GM06990 (cell line): ENCODE measurements around the gene ZNF556.

Source experiments
- DNase-seq: peaks from one replicate; pipeline ENCODE4 v3.0.0-alpha.2; 2011; ENCODE audit not compliant: insufficient read length; ENCODE audit errors: extremely low read depth
- H3K27me3 ChIP-seq: replicated peaks from 2 replicates; pipeline ENCODE4 v1.6.0; 2011; ENCODE audit warnings: low read length; ENCODE audit not compliant: control insufficient read depth, insufficient read depth
- H3K36me3 ChIP-seq: 2 replicates; pipeline ENCODE4 v1.5.1; 2011; ENCODE audit warnings: low read length; ENCODE audit not compliant: control insufficient read depth, insufficient read depth
- H3K4me3 ChIP-seq: replicated peaks from 2 replicates; pipeline ENCODE4 v1.5.1; 2011; ENCODE audit warnings: low read depth, mild to moderate bottlenecking, control low read depth, low read length
- TF ChIP-seq, protein P1 (sequence below): IDR thresholded peaks from 2 replicates; pipeline ENCODE4 v1.5.1; 2011; ENCODE audit warnings: low read length, control low read depth, mild to moderate bottlenecking, inconsistent platforms; ENCODE audit not compliant: insufficient read depth, poor library complexity, severe bottlenecking

The ZNF556 gene

DNA sequence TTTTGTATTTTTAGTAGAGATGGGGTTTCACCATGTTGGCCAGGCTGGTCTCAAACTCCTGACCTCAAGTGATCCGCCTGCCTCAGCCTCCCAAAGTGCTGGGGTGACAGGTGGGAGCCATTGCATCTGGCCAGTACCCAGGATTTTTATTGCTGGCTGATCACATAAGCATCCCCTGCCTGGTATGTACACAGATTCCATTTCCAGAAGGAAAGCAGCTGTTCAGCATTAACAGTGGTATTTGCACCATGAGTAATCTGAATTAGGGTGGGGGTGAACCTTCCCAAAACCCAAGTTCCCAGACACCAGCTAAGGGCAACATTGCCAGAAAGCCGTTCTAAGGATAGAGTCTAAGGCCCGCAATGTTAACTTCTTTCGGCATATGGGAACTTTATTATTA, 18.5 kb upstream of the ZNF556 start:
- Histone ChIP-seq H3K36me3 (peaks cover 10% of the 10 kb centered on the region), H3K27me3 (no peaks in the 10 kb centered on the region), H3K4me3 (no peak overlapping the region)
- TF ChIP-seq, protein P1, sequence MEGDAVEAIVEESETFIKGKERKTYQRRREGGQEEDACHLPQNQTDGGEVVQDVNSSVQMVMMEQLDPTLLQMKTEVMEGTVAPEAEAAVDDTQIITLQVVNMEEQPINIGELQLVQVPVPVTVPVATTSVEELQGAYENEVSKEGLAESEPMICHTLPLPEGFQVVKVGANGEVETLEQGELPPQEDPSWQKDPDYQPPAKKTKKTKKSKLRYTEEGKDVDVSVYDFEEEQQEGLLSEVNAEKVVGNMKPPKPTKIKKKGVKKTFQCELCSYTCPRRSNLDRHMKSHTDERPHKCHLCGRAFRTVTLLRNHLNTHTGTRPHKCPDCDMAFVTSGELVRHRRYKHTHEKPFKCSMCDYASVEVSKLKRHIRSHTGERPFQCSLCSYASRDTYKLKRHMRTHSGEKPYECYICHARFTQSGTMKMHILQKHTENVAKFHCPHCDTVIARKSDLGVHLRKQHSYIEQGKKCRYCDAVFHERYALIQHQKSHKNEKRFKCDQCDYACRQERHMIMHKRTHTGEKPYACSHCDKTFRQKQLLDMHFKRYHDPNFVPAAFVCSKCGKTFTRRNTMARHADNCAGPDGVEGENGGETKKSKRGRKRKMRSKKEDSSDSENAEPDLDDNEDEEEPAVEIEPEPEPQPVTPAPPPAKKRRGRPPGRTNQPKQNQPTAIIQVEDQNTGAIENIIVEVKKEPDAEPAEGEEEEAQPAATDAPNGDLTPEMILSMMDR, result no peak
- DNase-seq, result no peak

DNA sequence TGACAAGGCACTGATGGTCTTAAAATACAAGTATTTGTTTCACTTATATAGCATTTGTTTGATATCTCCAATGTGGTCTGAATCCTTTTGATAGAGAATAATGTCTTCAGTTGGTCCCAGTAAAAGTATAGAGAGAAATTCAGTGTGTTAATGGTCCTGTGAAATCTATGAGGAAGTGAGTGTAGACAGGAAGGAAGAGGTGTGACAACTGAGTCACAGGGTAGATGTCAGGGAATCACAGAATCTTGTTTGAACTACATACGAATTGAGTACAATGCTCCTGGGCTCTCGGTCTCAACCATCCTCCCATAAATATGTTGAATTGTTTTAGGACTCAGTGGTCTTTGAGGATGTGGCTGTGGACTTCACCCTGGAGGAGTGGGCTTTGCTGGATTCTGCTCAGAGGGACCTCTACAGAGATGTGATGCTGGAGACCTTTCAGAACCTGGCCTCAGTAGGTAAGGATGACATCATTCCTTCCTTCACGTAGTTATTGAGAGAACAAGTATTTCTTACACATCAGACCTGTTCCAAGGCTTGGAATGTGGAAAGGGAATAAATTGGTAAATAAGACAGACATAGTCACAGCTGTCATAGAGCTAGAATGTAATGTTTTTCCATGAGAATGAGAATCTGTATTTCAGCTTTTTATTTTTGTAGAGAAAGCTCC, 16.7 kb upstream of the ZNF556 start:
- no peak for DNase-seq
- Histone ChIP-seq H3K4me3 (no peak overlapping the region), H3K27me3 (no peaks in the 10 kb centered on the region), H3K36me3 (peaks cover 10% of the 10 kb centered on the region)
- TF ChIP-seq, protein P1, result no peak

DNA sequence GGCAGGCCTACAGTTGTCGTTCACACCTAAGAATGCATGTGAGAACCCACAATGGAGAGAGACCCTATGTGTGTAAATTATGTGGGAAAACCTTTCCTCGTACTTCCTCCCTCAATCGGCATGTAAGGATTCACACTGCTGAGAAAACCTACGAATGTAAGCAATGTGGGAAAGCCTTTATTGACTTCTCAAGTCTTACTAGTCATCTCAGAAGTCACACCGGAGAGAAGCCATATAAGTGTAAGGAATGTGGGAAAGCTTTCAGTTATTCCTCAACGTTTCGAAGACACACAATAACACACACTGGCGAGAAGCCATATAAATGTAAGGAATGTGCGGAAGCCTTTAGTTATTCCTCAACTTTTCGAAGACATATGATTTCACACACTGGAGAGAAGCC, 14.5 kb upstream of the ZNF556 start:
- peaks cover 10% of the 10 kb centered on the region for H3K36me3 ChIP-seq
- DNase-seq, result no peak
- no peak overlapping the region for H3K4me3 ChIP-seq
- TF ChIP-seq, protein P1, result no peak
- H3K27me3 ChIP-seq, result no peaks in the 10 kb centered on the region

DNA sequence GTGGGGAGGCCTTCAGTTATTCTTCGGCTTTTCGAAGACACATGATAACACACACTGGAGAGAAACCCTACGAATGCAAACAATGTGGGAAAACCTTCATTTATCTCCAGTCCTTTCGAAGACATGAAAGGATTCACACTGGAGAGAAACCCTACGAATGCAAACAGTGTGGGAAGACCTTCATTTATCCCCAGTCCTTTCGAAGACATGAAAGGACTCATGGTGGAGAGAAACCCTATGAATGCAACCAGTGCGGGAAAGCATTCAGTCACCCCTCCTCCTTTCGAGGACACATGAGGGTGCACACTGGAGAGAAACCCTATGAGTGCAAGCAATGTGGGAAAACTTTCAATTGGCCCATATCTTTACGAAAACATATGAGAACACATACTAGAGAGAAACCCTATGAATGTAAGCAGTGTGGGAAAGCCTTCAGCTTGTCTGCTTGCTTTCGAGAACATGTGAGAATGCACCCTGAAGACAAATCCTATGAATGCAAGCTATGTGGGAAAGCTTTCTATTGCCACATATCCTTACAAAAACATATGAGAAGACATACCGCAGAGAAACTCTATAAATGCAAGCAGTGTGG, 14.0 kb upstream of the ZNF556 start:
- H3K27me3 ChIP-seq, result no peaks in the 10 kb centered on the region
- no peak overlapping the region for H3K4me3 ChIP-seq
- peaks cover 10% of the 10 kb centered on the region for H3K36me3 ChIP-seq
- TF ChIP-seq, protein P1, result no peak
- no peak for DNase-seq

DNA sequence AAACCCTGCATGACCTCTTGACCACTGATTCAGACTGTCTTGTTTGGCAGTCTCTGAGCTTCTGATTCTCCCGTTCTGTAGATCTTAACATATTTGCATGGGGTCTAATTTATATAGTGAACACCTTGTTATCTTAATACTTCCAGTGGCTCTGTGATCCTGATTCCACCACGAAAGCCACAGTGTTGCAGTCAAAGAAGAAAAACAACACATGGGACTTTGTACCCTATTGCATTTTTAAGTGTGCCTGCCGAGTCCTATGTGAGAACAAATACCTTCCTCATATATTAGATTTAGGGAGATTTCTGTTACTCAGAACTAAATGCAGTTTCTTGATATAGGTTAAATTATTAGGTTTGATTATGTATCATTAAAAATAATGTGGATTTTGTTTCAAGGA, 12.3 kb upstream of the ZNF556 start:
- Histone ChIP-seq H3K4me3 (no peak overlapping the region), H3K36me3 (peaks cover 10% of the 10 kb centered on the region), H3K27me3 (no peaks in the 10 kb centered on the region)
- TF ChIP-seq, protein P1, result no peak
- DNase-seq, result no peak
